ENCODE data around the gene RASA3. TPM values are rescaled to one million over a fixed set of nuclear protein-coding genes. Genes with fewer than 3 reads are reported as not detected.

The RASA3 gene
- total RNA-seq, 4 donors from 2014 or later, result 28.1 to 73.4 (median 56.8) TPM

DNA sequence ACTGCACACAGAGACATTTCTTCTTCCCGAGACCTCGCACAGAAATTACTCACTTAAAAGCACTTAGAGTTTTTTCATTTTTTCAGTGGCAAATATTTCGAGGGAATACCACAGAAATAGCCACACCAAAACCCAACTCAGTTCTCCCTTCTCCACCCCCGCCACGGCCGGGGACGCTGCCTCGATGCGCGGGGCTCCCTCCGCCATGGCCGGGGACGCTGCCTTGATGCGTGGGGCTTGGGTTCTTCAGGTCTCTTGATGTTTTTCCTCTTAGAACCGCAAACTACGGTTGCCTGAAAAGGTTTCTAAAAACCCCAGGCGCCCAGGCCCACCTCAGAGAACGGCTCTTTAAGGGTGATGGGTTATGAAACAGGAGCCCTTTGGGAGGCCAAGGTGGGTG is 71.4 kb downstream of the RASA3 start:
- DNase-seq (ENCODE audit: low spot score) (no peak), ATAC-seq (ENCODE audit: low FRiP score) (no peak)
- TF ChIP-seq, protein P1, sequence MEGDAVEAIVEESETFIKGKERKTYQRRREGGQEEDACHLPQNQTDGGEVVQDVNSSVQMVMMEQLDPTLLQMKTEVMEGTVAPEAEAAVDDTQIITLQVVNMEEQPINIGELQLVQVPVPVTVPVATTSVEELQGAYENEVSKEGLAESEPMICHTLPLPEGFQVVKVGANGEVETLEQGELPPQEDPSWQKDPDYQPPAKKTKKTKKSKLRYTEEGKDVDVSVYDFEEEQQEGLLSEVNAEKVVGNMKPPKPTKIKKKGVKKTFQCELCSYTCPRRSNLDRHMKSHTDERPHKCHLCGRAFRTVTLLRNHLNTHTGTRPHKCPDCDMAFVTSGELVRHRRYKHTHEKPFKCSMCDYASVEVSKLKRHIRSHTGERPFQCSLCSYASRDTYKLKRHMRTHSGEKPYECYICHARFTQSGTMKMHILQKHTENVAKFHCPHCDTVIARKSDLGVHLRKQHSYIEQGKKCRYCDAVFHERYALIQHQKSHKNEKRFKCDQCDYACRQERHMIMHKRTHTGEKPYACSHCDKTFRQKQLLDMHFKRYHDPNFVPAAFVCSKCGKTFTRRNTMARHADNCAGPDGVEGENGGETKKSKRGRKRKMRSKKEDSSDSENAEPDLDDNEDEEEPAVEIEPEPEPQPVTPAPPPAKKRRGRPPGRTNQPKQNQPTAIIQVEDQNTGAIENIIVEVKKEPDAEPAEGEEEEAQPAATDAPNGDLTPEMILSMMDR (IDR thresholded peaks at IDR 0.05), result no peak

DNA sequence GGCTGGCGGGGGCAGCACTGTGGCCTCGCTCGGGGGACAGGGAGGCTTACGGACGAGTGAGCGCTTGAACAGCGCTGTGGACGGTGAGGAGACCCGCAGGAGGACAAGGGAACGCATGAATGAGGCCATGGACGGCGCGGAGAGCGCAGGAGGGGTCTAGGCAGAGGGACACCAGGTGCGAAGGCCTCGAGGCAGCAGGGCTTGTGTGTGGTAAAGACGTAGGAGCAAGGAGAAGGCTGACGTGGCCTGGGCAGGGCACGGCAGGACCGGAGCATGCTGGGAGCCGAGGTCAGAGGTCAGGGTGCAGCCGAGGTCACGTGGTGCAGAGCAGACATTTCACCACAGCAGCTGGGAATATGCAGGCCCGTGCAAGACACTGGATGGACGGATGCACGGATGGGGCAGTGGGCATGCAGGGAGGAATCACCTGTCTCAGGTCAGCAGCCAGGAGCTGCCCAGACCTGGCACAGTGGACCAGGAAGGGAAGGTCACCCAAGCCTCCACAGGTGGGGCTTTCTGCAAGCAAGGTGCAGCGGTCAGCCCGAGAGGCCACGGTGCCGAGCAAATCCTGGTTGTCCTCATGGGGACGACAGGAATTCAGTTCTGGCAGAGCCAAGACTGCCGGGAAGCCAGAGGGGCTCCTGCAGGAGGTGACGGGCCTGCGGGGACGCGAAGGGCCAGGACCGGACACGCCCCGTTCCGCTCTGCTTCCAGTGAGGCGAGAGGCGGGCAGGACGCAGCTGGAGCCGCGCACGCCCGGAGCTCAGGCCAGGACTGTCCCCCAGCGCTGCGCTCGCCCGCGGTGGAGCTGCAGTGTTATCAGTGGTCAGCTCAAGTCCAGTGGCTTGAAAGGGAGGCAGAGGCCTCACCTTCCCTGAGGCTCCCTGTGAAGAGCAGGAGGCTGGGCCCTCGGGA is 72.2 kb downstream of the RASA3 start:
- no peak for DNase-seq (ENCODE audit: low spot score)
- no peak for ATAC-seq (ENCODE audit: low FRiP score)
- TF ChIP-seq, protein P1 (IDR thresholded peaks at IDR 0.05), result no peak

DNA sequence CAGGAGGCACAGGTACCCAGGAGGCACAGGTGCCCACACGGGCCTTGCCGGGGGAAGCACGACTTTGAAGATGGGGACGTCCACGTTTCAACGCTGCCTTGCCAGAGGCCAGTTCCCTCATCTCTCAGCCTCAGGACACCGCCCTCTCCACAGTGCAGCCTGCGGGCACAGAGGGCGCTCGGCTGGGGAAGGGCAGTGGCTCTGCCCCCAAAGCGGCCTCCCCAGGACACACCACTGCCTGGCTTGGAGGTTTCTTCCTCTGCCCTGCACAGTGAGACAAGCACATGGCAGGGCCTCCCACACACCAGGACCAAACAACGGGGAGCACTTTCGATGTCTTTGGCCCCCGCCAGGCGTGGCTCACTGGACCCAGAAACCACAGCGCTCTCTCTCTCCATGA is 73.0 kb downstream of the RASA3 start:
- TF ChIP-seq, protein P1 (IDR thresholded peaks at IDR 0.05), result no peak
- no peak for DNase-seq (ENCODE audit: low spot score)
- ATAC-seq (ENCODE audit: low FRiP score), result no peak

DNA sequence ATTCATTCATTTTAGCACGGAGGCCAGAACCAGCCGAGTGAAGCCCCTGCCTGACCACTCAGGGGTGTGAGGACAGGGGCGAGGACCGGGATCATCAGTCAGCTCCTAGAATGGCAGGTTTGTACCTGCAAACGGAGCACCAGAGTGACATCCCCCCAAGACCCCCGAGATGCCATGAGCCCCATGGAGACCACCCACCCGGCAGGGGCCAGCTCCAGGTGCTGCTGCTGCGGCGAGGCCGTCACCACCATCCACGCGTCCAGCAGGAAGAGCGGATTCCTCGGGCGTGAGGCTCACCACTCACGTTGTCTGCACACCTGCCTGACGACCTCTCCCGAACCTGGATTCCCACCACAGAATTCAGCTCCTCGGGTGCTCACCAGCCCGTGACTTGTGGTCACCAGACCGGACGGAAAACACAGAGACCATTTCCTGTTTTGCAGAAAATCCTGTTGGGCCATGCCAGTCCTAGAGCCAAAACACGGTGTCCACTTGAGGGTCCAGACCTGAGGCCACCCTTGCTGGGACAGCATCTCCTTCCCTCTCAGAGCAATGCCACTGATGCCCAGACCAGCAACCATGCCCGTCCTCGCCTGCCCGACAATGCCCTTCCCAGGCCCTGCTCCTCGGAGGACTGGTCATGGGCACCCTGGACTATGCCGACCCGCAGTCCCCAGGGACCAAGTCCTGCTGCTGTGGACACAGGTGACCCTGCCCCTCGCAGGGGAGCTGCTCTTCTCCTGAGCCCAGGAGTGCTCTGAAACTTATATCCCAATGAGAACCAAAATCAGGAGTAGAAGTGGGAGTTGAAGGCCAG is 74.2 kb downstream of the RASA3 start:
- ATAC-seq (ENCODE audit: low FRiP score), result no peak
- no peak for DNase-seq (ENCODE audit: low spot score)
- TF ChIP-seq, protein P1 (IDR thresholded peaks at IDR 0.05), result no peak

DNA sequence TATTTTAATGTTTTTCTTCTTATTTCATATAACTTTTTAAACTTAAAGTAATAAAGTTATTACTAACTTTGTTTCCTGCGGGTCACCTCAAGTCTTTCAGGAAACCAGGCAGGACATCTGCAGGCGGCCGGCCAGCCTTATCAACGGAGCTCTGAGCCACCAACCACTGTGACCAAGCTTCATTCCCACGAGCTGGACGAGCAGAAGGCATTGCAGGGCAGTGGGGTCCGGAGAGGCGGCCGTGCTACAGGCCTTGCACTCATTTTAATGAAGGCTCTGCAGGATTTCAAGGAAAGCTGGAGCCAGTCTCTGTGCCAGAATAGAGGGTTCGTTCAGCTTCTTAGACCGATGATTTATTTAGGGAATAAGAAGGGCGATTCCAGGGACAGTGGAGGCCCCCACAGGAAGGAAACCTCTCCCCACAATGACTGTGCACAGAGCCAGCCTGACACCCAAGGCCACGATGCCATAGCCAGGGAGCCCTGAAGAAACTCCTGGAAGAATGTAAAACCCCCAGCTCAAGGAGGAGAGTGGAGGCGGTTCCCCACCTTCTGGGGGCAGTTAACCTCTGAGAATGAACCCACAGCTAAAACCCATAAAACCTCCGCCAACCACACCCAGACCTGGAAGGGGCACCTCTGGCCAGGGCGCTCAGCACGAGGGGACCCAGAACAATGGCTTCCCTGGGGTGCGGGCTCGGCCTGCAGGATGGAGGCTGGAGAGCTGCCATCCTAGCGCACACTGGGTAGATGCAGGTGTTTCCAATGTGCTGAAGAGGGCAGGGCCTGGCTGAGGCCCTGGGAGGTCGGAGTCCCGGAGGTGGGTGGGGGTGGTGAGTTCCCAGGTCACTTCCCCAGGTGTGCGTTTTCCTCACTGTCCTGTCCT is 75.0 kb downstream of the RASA3 start:
- no peak for ATAC-seq (ENCODE audit: low FRiP score)
- TF ChIP-seq, protein P1 (IDR thresholded peaks at IDR 0.05), result no peak
- no peak for DNase-seq (ENCODE audit: low spot score)

DNA sequence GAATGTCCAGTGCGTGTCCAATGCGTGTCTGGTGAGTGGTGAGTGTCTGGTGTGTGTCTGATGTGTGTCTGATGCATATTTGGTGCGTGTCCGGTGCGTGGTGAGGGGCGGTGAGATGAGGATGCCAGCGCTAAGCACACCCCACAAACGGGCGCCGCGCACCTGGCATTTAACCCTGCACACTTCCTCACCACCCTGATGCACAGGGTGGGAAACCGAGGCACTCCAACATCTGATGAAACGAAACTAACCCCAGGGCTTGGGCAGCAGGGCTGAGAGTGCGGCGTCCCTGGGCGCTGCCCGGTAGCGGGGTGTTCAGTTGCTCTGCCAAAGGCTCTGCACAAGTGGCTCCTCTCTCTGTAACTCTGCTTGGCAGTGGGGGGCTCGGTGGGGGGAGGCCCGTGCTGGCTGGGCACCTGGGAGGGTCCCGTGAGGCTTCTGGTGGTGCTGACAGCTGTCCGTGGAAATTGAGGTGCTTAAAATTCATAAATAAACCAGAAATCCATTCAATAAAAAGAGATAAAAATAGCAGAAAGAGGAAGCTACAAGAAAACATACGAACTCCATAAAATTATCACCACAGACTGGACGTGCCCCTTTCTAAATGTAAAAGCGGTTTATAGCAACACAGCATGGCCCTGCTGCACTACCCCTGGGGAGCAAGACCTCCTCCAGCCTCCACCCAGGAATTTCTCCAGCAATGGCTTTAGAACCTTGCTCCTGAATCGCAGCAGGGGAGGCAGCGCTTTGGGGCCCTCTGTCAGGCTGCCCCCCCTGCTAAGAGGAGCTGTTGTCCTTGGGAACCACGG is 76.0 kb downstream of the RASA3 start:
- TF ChIP-seq, protein P1 (IDR thresholded peaks at IDR 0.05), result no peak
- no peak for ATAC-seq (ENCODE audit: low FRiP score)

More for the DNA sequence above, 76.0 kb downstream of the RASA3 start:
- no peak for DNase-seq (ENCODE audit: low spot score)
